Ascending aorta (tissue), 2 donors: ENCODE results near the gene PLA2G4E. TPM values are rescaled to one million over a fixed set of nuclear protein-coding genes. Genes with fewer than 3 reads are reported as not detected.

Source experiments
- DNase-seq, 2 donors: peaks; one replicate each; pipeline ENCODE4 v3.0.0-alpha.2; 2019; ENCODE audit warnings: low spot score in 2 of 2
- H3K27ac ChIP-seq, 2 donors: fragments of 200-600 bp; sonication (generic); one replicate each; pipeline ENCODE4 v1.5.1; 2016 to 2017; ENCODE audit warnings: mild to moderate bottlenecking in 1 of 2
- H3K27me3 ChIP-seq: fragments of 200-600 bp; sonication (generic); one replicate; pipeline ENCODE4 v1.5.1; 2017
- H3K36me3 ChIP-seq, 2 donors: fragments of 200-600 bp; sonication (generic); one replicate each; pipeline ENCODE4 v1.5.1; 2016
- H3K4me1 ChIP-seq, 2 donors: fragments of 200-600 bp; sonication (generic); one replicate each; pipeline ENCODE4 v1.5.1; 2016 to 2017; ENCODE audit warnings: mild to moderate bottlenecking in 1 of 2
- H3K4me3 ChIP-seq, 2 donors: fragments of 200-600 bp; sonication (generic); one replicate each; pipeline ENCODE4 v1.5.1; 2016 to 2017; ENCODE audit warnings: mild to moderate bottlenecking in 1 of 2
- H3K9me3 ChIP-seq, 2 donors: fragments of 200-600 bp; sonication (generic); one replicate each; pipeline ENCODE4 v1.5.1; 2016
- CTCF ChIP-seq, 3 experiments: fragments of 200-600 bp in 2 of 3; fragments of 450-650 bp in 1 of 3; sonication (generic) in 2 of 3; IDR thresholded peaks; one replicate each; pipeline ENCODE4 v1.5.1; 2016 to 2019; ENCODE audit warnings: antibody characterized with exemption in 3 of 3, mild to moderate bottlenecking in 1 of 3, moderate library complexity in 1 of 3
- intact Hi-C: fragments of 100-400 bp; cut with DNase I; formaldehyde crosslinking; loops from one replicate; pipeline ENCODE4 v1.15.1; 2023
- total RNA-seq: library from RNA; depleted of rRNA; stranded (reverse); fragments of >200 nt; gene quantifications from one replicate; pipeline ENCODE4 v1.1.0, GENCODE V29; 2016

The PLA2G4E gene
- total RNA-seq, 1 donor from 2014 or later, result not detected

GRCh38 chr15:41984622-41985021 is 36.2 kb downstream of the PLA2G4E start:
- peak in 1 of 2 donors; percentile 54 for DNase-seq
- intact Hi-C loops, result no loop called here
- no peaks in the 10 kb centered on the region for H3K9me3 ChIP-seq
- no peak for TF ChIP-seq CTCF (IDR thresholded peaks at IDR 0.05)
- no peak overlapping the region for H3K4me3 ChIP-seq
- no peaks in the 10 kb centered on the region for H3K27me3 ChIP-seq
- no peaks in the 10 kb centered on the region for H3K36me3 ChIP-seq
- peak overlapping the region in 1 of 2 donors; percentile 49 for H3K27ac ChIP-seq
- peaks cover 0 to 4% of the 10 kb centered on the region in 2 donors for H3K4me1 ChIP-seq

DNA sequence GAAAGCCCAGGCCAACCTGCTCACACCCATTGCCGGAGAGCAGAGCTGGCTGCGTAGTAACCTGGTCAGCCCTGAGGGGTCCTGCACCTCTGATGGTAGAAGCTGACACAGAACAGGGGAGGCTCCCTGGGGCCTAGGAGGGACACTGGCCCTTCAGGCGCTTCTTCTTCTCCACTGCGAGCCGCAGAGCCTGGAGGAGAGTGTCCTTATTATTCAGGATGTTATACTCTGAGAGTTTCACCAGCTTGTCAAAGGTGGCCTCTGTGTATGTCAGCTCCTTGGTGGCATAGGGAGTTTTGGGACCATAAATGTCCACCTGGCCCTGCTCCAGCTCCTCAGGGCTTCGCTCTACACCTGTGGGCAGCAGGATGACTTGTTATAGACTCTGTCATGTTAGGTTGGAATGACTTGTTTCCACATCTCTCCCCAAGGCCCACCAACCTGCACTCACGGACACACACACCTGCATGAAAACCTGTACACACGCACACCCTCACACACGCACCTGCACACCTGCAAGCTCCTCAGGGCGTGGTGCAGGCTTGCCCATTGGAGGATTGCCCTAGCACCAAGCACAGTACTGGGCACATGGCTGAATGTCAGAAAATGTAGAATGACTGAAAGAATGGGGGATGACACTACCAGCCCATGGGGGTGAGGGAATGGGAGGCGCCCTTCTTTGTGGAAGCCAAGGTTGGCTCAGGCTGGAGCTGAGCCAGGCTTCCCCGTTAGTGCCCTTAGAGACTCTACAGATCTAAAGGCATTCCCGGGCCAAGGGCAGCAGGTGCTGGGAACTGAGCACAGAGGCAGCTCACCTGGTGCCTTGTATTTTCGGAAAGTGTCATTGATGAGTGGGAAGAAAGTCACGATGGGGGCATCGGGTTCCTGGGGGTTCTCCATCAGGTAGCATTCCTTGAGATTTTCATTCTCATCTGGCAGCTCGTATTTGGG is 36.9 kb downstream of the PLA2G4E start:
- H3K27me3 ChIP-seq, result no peaks in the 10 kb centered on the region
- peaks cover 0 to 4% of the 10 kb centered on the region in 2 donors for H3K4me1 ChIP-seq
- no peak for TF ChIP-seq CTCF (IDR thresholded peaks at IDR 0.05)
- no peak overlapping the region for H3K4me3 ChIP-seq
- no peaks in the 10 kb centered on the region for H3K36me3 ChIP-seq
- peak in 1 of 2 donors; percentile 52 for DNase-seq
- intact Hi-C loops, result no loop called here
- no peaks in the 10 kb centered on the region for H3K9me3 ChIP-seq
- no peak overlapping the region for H3K27ac ChIP-seq

GRCh38 chr15:41983221-41983620 is 37.6 kb downstream of the PLA2G4E start:
- no peak overlapping the region for H3K4me3 ChIP-seq
- intact Hi-C loops, result no loop called here
- peak in 1 of 2 donors; percentile 34 for DNase-seq
- TF ChIP-seq CTCF (IDR thresholded peaks at IDR 0.05), result no peak
- H3K4me1 ChIP-seq, result peaks cover 0 to 4% of the 10 kb centered on the region in 2 donors
- H3K36me3 ChIP-seq, result no peaks in the 10 kb centered on the region
- H3K9me3 ChIP-seq, result no peaks in the 10 kb centered on the region
- H3K27me3 ChIP-seq, result no peaks in the 10 kb centered on the region
- no peak overlapping the region for H3K27ac ChIP-seq

GRCh38 chr15:41982133-41982930 is 38.5 kb downstream of the PLA2G4E start:
- no peaks in the 10 kb centered on the region for H3K27me3 ChIP-seq
- no peak overlapping the region for H3K27ac ChIP-seq
- no peaks in the 10 kb centered on the region for H3K9me3 ChIP-seq
- no peaks in the 10 kb centered on the region for H3K36me3 ChIP-seq
- H3K4me3 ChIP-seq, result no peak overlapping the region
- no peak for TF ChIP-seq CTCF (IDR thresholded peaks at IDR 0.05)
- DNase-seq, result peak in 1 of 2 donors; percentile 46
- intact Hi-C loops, result no loop called here
- peaks cover 0 to 4% of the 10 kb centered on the region in 2 donors for H3K4me1 ChIP-seq

DNA sequence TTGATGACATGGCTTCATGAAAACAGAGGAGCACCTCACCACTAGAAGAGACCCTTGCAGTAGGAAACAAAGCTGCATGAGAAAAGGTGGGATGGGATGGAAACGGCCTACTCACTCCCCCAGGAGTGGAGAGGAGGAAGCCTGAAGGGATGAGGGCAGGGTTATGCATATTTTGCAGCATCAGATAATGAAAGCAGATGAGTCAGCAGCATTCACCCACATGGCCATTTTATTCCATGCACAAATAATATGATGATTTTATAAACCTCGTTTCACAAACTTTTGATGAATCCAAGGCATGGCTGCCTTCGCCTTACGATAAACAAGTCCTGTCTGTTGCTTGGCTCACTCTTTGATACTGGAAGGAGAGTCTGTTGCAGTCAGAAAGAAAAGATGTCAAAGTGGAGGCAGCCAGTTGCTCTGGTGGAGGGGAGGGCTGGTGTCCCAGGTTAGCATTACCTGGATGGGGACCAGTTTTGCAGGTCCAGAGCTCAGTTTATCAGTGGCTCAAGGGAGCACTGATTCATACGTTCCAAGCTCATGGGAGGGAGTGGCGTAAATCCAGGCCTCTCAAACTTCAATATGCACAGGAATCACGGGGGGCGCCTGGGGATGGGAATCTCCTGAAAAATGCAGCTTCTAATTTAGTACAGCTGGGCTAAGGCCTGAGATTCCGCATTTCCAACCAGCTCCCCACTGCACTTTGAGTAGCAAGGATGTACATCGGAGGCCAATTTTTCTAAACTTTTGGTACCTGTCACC is 39.3 kb downstream of the PLA2G4E start:
- intact Hi-C loops, result no loop called here
- TF ChIP-seq CTCF (IDR thresholded peaks at IDR 0.05), result no peak

More for the DNA sequence above, 39.3 kb downstream of the PLA2G4E start:
- no peaks in the 10 kb centered on the region for H3K36me3 ChIP-seq
- DNase-seq, result peak in 1 of 2 donors; percentile 57
- no peaks in the 10 kb centered on the region for H3K27me3 ChIP-seq
- H3K9me3 ChIP-seq, result no peaks in the 10 kb centered on the region
- H3K27ac ChIP-seq, result no peak overlapping the region
- H3K4me1 ChIP-seq, result peaks cover 0 to 4% of the 10 kb centered on the region in 2 donors
- no peak overlapping the region for H3K4me3 ChIP-seq
